ENCODE measurements around the gene ATL2. TPM values are rescaled to one million over a fixed set of nuclear protein-coding genes. Genes with fewer than 3 reads are reported as not detected.

The ATL2 gene
- total and polyA plus RNA-seq, 2 of the 8 experiments (the other 6 are each of a cell fraction or from before 2014, with no cell fraction given): 38.8 to 84.6 TPM

DNA sequence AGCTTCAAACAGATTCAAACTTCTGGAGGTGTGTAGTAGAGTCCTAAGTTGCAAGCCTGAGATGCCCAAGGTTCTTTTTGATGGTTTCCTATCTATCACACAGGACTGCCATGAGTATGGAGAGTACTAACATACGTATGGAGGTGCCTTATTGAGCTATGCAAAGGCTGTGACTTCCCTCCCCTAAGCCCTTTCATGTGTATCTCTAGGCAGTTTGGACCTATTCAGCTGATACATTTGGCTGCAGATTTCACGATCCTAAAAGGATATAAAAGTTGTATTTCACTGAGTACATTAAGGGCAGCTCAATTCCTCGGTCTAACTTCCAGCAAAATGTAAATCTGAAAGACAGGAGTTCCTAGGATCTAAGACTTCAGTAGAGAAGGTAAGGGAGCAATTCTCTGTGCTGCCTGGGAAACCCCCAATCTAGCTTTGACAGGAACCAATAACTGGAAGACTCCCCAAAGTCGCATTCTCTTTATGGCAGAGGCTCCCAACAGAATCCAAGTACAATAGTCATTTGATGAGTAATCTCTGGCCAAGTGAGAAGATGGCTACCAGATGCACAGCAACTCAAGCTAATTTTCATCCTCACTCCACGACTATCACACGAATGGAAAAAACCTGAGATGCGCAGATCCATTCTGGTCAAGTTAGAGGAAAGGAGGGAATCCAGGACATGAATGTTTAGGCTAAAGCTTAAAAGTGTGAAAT lies 83.8 kb downstream of the ATL2 start (continued):
- TF ChIP-seq GTF2F1 (IDR thresholded peaks at IDR 0.05; ENCODE audit: borderline replicate concordance, low read depth, low read length): no peak

All from H1 (cell line).